Measurements from ENCODE around the gene DHFR2. TPM values are rescaled to one million over a fixed set of nuclear protein-coding genes. Genes with fewer than 3 reads are reported as not detected.

The DHFR2 gene
- total RNA-seq, 4 donors from 2014 or later: 5.5 to 7.7 (median 6.4) TPM

GRCh38 chr3:94066506-94067500 is 4.1 kb upstream of the DHFR2 start:
- no peak overlapping the region for H3K27ac ChIP-seq
- no peaks in the 10 kb centered on the region for H3K27me3 ChIP-seq
- H3K4me3 ChIP-seq (replicated peaks in 1 of 3): no peak overlapping the region
- intact Hi-C loops (cut with DNase I): loop anchor here (10.0 kb wide), 1 partner anchor 62 kb away; no protein-coding TSS in a partner anchor
- TF ChIP-seq CTCF (IDR thresholded peaks at IDR 0.05): no peak
- no peak for TF ChIP-seq POLR2A (IDR thresholded peaks at IDR 0.05)
- no peak for DNase-seq
- WGBS, 2 donors: 75 to 84% methylated on average over 6 of the region's 6 CpGs
- no peaks in the 10 kb centered on the region for H3K36me3 ChIP-seq
- no peaks in the 10 kb centered on the region for H3K9me3 ChIP-seq
- H3K4me1 ChIP-seq: peaks cover 8 to 9% of the 10 kb centered on the region in 2 donors

GRCh38 chr3:94065819-94066480 is 3.2 kb upstream of the DHFR2 start:
- TF ChIP-seq CTCF (IDR thresholded peaks at IDR 0.05): no peak
- no peak for TF ChIP-seq POLR2A (IDR thresholded peaks at IDR 0.05)
- H3K36me3 ChIP-seq: no peaks in the 10 kb centered on the region
- no peak overlapping the region for H3K4me3 ChIP-seq (replicated peaks in 1 of 3)
- H3K9me3 ChIP-seq: no peaks in the 10 kb centered on the region
- no peak overlapping the region for H3K27ac ChIP-seq
- H3K27me3 ChIP-seq: no peaks in the 10 kb centered on the region
- intact Hi-C loops (cut with DNase I): loop anchor here (10.0 kb wide), 1 partner anchor 61 kb away; no protein-coding TSS in a partner anchor
- peaks cover 8 to 11% of the 10 kb centered on the region in 2 donors for H3K4me1 ChIP-seq
- no peak for DNase-seq
- 78 to 93% methylated on average over 1 of the region's 1 CpG for WGBS, 2 donors

GRCh38 chr3:94065122-94065521 is 2.4 kb upstream of the DHFR2 start:
- H3K27me3 ChIP-seq: no peaks in the 10 kb centered on the region
- no peak overlapping the region for H3K4me3 ChIP-seq (replicated peaks in 1 of 3)
- H3K27ac ChIP-seq: no peak overlapping the region
- H3K4me1 ChIP-seq: peaks cover 8 to 11% of the 10 kb centered on the region in 2 donors
- H3K36me3 ChIP-seq: no peaks in the 10 kb centered on the region
- 69 to 77% methylated on average over 1 of the region's 1 CpG for WGBS, 2 donors
- no peaks in the 10 kb centered on the region for H3K9me3 ChIP-seq
- intact Hi-C loops (cut with DNase I): loop anchor here (10.0 kb wide), 1 partner anchor 60 kb away; no protein-coding TSS in a partner anchor
- TF ChIP-seq CTCF (IDR thresholded peaks at IDR 0.05): no peak
- no peak for TF ChIP-seq POLR2A (IDR thresholded peaks at IDR 0.05)
- DNase-seq: no peak

GRCh38 chr3:94064243-94064860 is 1.6 kb upstream of the DHFR2 start:
- 86 to 88% methylated on average over 6 of the region's 6 CpGs for WGBS, 2 donors
- TF ChIP-seq CTCF (IDR thresholded peaks at IDR 0.05): no peak
- TF ChIP-seq POLR2A (IDR thresholded peaks at IDR 0.05): no peak

More at GRCh38 chr3:94064243-94064860, 1.6 kb upstream of the DHFR2 start:
- DNase-seq: no peak
- peaks cover 8 to 11% of the 10 kb centered on the region in 2 donors for H3K4me1 ChIP-seq
- H3K27me3 ChIP-seq: no peaks in the 10 kb centered on the region
- no peaks in the 10 kb centered on the region for H3K9me3 ChIP-seq
- no peaks in the 10 kb centered on the region for H3K36me3 ChIP-seq
- H3K4me3 ChIP-seq (replicated peaks in 1 of 3): no peak overlapping the region
- H3K27ac ChIP-seq: peak overlapping the region in 1 of 3 donors; percentile 3
- intact Hi-C loops (cut with DNase I): loop anchor here (10.0 kb wide), 1 partner anchor 60 kb away; no protein-coding TSS in a partner anchor

Measured in thyroid gland (tissue), 4 donors.